GM18519 (cell line): ENCODE data around the gene LRRC7.
"Not testable (repeated sequence)": the region's sequence is repeated elsewhere in the genome, so short reads cannot be mapped to it uniquely, and the experiment has no call there.

Experiments used
- ATAC-seq: cut with Tn5 transposase; IDR thresholded peaks from one replicate; pipeline ENCODE4 v1.9.1; 2021; ENCODE audit warnings: mild to moderate bottlenecking, moderate library complexity; ENCODE audit not compliant: unreplicated experiment, low FRiP score

LRRC7 gene

DNA sequence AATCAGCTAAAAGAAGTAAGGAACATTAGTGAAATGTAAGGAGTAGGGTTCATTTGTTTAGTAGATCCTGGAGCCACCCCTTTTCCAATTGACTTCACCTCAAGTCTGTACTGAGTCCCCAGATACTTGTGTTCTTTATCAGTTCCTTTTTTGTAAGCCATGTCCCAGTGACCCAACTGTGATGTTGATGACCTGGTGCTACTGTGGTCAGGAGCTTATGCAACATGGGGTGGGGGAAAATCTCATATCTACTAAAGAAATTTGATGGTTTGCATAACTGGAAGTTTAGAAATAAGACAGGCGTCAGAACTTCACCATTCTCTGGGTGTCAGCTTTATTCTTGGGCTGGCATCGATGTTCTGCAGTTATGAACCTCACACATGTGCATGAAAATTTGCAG is 120.5 kb downstream of the LRRC7 start:
- no peak for ATAC-seq

GRCh38 chr1:69691179-69691578 is 123.5 kb downstream of the LRRC7 start:
- no peak for ATAC-seq

GRCh38 chr1:69693921-69694675 is 126.4 kb downstream of the LRRC7 start:
- no peak for ATAC-seq

GRCh38 chr1:69697340-69697739 is 129.6 kb downstream of the LRRC7 start:
- ATAC-seq: no peak

DNA sequence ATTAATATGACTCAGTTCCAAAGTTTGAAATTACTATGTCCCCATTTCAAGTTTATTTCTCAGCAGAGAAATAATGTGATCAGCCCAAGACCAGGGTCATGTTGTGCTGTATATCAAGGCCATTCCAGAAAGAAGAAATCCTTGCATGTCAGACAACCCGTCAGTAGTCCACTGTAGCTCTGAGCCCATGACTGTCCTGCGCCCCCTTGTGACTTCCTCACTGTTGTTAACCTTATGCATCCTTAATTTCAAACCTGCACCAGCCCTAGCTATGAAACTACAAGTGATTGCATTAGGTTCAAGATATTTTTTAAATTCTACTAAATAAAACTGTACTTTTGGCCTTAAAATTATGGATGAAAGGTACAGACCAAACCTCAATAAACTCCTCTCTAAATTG is 133.0 kb downstream of the LRRC7 start:
- ATAC-seq: no peak

DNA sequence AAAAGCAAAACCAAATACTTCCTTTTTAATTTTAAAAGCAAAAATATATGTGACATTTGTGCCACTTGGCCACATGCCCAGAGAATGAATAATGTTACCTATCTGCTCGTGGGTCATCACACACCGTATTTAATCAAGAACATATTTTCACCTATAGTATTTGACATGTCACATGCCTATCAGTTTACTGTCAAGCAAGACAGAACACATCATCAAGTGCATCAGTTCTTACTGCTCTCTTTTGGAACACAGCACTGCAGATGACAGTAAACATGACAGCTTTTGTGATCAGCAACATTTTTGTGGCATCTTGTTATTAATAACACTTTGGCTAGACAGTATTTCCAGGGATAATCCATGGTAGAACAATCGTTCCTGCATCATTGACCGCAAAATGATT is 134.4 kb downstream of the LRRC7 start:
- no peak for ATAC-seq

DNA sequence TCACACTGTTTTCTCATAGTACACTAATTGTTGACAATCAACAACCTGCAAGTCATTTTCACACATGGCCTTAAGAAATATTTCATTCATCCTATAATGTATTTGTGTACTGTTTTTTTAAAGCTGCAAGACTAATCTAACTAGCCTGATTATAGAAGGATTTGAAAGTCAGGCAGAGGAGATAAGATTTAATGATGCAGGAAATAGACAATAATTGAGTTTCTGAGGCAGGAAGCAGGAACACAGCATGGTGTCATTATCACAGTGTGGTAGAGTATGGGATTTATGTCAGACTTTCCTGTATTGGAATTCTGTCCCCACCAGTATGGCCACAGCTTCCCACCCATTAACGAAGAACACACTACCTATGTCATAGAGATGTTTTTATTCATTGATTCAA is 138.8 kb downstream of the LRRC7 start:
- no peak for ATAC-seq

- ATAC-seq: no peak
These were observed 139.4 kb downstream of the LRRC7 start for GRCh38 chr1:69707103-69707502.

GRCh38 chr1:69710484-69711189 is 142.9 kb downstream of the LRRC7 start:
- no peak for ATAC-seq

- no peak for ATAC-seq
These were observed 143.6 kb downstream of the LRRC7 start for GRCh38 chr1:69711190-69711930.

DNA sequence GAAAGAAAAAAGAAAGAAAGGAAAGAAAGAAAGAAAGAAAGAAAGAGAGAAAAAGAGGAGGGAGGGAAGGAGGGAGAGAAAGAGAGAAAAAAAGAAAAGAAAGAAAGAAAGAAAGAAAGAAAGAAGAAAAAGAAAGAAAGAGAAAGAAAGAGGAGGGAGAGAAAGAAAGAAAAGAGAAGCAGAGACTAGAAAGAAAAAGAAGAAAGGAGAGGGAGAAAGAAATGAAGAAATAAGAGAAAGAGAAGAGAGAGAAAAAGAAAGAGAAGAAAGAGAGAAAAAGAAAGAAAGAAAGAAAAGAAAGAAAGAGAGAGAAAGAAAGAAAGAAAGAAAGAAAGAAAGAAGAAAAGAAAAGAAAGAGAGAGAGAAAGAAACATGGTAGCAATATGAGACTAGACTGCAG is 150.1 kb downstream of the LRRC7 start:
- not testable (repeated sequence) for ATAC-seq

DNA sequence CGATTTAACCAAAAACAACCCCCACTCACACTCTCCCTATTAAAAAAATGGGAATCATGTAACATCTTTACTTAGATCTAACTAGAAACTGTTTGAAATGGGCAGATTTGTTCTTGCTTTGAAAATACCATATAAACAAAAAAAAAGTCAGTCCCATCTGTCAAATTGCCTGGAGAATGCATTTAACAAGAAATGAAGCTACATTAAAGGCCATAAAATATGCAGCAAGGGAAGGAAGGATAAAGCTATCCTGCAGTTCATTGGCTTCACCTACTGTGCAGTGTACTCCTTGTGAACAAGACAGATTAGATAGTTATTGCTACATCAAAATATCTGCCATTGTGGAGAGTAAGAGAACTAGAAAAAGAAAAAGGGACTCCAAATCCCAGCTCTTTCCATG is 160.5 kb downstream of the LRRC7 start:
- ATAC-seq: no peak

DNA sequence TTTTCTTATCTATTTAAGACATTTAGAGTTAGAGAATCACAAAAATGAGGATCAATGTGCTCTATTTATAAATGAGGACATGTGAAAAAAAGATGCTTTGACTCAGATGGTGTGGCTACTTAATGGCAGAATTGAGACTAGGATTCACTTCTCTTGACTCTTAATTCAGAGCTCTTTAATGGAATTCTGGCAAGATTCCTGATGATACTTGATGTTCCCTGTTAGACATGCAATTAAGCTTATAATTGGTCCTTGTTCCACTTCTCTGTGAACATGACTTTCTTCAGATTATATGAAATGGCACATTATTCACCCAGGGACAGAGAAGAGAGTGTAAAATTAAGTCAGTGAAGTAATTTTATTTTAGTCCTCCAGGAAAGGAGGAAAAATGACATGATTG is 165.3 kb downstream of the LRRC7 start:
- no peak for ATAC-seq

DNA sequence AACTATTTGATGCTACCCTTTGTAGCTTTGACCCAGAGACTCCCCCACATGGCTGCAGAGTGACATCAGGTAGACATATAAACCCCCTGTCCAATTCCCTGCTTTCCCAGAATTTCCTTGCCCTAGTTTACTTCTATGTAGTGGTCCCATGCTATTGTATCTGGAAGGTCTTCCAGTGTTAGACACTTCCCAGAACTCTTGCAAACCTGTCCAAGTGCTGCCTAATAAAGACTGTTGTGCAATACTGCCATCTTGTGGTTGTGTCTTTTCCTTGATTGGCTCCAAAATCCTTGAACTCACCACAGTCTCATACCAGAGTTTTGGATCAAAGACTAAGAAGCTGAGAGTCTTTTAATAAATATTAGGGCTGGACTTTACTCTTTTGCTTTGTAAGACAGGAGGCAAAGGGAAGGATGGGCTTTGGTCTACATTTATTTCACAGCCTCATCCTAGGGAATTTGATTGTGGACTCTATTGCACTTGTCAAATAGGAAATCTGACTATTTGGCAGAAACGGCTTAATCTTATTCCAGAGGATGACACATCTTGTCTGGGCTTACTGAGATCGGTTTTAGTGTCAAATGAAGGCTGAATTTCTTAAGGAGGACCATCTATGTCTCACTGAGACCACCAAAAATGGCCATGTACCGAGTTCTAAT is 169.9 kb downstream of the LRRC7 start:
- no peak for ATAC-seq

- no peak for ATAC-seq
These were observed 170.9 kb downstream of the LRRC7 start for GRCh38 chr1:69738458-69739250.

DNA sequence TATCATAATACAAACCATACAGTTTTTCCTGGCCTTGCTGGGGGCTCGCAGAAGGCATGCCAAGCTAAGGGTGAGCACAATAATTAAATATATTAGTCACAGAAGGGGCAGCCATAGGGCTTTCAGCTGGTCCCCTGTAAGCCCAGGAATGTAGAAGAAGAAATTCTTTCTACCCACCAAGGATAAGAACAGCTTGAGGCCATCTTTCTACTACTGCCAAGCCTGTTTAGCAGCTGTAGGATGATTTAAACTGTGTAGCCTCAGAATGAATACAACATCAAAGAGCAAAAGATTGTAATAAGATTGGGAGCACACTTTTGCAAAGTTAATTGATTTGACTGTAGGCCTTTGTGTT is 171.5 kb downstream of the LRRC7 start:
- ATAC-seq: no peak

- no peak for ATAC-seq
These were observed 175.4 kb downstream of the LRRC7 start for GRCh38 chr1:69743146-69743545.

DNA sequence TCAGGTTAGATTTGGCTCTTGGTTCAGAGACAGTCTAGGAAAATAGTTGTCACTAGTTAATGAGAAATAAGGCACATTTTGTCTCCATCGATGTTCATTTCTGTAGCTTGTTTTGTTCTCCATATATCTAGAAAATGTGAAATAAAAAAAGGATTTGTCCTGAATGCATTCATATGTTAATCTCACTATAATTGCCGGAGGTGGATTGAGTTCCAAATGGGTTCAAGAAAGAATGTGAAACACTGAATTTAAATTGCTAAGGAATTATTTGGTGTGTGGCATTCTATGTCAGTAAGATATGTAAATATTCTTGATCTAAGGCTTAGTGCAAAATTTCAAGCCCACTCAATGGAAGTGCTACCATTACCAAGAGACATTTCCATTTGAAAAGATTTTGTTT is 176.7 kb downstream of the LRRC7 start:
- no peak for ATAC-seq

- no peak for ATAC-seq
These were observed 179.5 kb downstream of the LRRC7 start for GRCh38 chr1:69747207-69747606.

DNA sequence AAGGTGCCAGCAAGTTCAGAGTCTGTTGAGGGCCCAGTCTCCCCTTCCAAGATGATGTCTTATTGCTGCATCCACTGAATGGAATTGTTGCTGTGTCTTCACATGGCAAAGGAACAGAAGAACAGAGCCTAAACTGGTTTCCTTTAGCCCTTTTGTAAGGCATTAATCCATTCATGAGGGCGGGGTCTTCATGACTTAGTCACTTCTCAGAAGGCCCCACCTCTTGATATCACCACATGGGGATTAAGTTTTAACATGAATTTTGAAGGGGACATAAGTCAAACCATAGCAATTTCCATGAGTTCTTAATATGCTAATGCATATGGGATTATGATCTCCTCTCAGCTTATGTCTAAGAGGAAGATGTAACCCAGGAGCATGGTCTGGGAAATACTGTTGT is 182.9 kb downstream of the LRRC7 start:
- ATAC-seq: no peak
